Cardiac septum (tissue), 1 donor: ENCODE data around the gene ATP8A2. TPM values are rescaled to one million over a fixed set of nuclear protein-coding genes. Genes with fewer than 3 reads are reported as not detected.
"Not testable (repeated sequence)": the region's sequence is repeated elsewhere in the genome, so short reads cannot be mapped to it uniquely, and the experiment has no call there.

Experiments used
- DNase-seq: peaks from one replicate; pipeline ENCODE4 v3.0.0-alpha.2; 2020; ENCODE audit warnings: low spot score
- intact Hi-C: fragments of 100-400 bp; cut with DNase I; formaldehyde crosslinking; loops from one replicate; pipeline ENCODE4 v1.14.0; 2022
- total RNA-seq: library from RNA; stranded (reverse); fragmentation: NEBNext Ultra II Directional; extraction: Animal tissue kit (Norgen Biotek cat#: 25700); gene quantifications from one replicate; pipeline ENCODE4 v1.2.1, GENCODE V29; 2021
- donor health status: DM: no; HTN: no; CAD: no.

Gene ATP8A2
- total RNA-seq, 1 donor from 2014 or later: 0.08 TPM

- intact Hi-C loops: no loop called here
- DNase-seq: no peak
These were observed 680.6 kb downstream of the ATP8A2 start for GRCh38 chr13:26052337-26052736.

- intact Hi-C loops: no loop called here
- no peak for DNase-seq
These were observed 681.7 kb downstream of the ATP8A2 start for GRCh38 chr13:26053418-26053980.

DNA sequence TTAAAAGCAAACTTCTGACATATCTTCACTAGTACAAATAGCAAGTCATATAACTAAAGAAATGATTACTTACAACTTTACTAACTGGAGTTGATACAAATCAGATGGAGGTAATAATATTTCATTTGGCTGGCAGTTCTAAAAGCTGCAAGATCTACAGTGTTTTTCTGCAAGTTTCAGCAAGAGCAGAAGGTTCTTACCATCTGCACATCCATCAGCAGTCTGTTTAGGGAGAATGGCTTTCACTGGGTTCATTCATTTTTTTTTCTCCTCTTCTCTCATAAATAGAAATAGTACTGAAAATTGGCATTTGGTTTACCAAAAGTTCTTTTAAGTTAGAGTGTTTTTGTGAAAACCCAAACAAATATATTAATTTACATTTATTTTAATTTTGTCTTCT is 683.1 kb downstream of the ATP8A2 start:
- intact Hi-C loops: no loop called here
- DNase-seq: no peak

DNA sequence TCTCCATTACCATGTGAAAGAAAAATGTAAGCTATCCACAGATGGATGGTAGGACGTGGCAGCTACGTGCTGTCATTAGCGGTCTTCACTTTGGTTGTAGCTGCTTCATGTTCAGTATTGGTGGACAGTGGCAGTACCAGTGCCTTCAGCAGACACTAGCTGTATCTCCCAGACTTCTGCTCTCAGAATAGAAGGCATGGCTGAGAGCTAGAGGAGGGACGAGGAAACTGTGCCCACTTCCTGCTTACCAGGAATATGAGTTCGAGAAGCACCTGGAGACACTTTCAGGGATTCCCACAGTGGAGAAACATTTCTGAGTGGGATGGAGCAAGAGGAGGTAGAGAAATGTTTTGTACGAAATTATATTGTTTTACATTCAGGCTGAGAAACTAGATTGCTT is 686.9 kb downstream of the ATP8A2 start:
- intact Hi-C loops: no loop called here
- no peak for DNase-seq

- no peak for DNase-seq
- intact Hi-C loops: loop anchor here (5.0 kb wide), 1 partner anchor 233 kb away; no protein-coding TSS in a partner anchor
These were observed 688.6 kb downstream of the ATP8A2 start for GRCh38 chr13:26060357-26060756.

DNA sequence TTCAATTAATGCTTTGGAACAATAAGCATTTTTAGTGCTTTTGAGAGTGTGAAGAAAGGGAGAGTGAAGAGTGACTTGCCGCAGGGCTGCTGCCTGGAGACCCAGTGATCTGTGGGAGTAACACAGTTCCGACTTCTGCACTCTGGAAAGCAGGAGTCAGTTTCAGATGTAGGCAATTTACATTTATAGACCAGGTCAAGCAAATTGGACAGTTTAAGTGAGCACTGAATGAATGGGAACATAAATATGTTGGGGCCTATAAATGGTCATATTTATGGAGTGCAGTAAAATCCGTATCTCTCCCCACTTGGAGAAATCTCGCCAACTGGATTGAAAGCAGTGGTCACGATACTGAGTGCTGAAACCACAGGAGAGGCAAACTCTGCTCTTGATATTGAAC is 689.5 kb downstream of the ATP8A2 start:
- intact Hi-C loops: loop anchor here (5.0 kb wide), 1 partner anchor 234 kb away; no protein-coding TSS in a partner anchor
- DNase-seq: no peak

DNA sequence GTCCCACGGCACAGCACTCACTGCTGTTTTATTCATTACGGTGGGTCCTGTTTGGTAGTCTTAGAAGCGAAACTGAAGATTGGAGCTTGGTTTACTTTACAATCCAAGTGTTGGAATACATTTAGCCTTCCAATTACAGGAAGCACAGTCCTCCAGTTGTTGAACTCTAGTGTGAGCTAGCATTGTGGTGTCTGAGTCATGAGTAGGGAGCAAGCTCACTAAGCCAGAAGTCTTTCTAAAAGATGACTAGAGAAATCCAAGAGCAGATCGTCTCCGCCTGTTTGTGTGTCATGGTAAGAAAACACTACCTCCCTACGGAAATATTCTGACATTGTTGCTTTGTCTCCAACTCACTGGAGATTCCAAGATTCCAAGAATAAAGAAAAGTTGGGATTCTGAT is 690.2 kb downstream of the ATP8A2 start:
- no peak for DNase-seq
- intact Hi-C loops: loop anchor here (2.0 to 5.0 kb wide), 2 partner anchors 235 to 487 kb away; no protein-coding TSS in a partner anchor

GRCh38 chr13:26062853-26063444 is 691.2 kb downstream of the ATP8A2 start:
- no peak for DNase-seq

GRCh38 chr13:26066492-26066891 is 694.7 kb downstream of the ATP8A2 start:
- intact Hi-C loops, DNase-seq: not testable (repeated sequence)

More at GRCh38 chr13:26062853-26063444, 691.2 kb downstream of the ATP8A2 start:
- intact Hi-C loops: loop anchor here (2.0 to 5.0 kb wide), 2 partner anchors 236 to 488 kb away; no protein-coding TSS in a partner anchor

DNA sequence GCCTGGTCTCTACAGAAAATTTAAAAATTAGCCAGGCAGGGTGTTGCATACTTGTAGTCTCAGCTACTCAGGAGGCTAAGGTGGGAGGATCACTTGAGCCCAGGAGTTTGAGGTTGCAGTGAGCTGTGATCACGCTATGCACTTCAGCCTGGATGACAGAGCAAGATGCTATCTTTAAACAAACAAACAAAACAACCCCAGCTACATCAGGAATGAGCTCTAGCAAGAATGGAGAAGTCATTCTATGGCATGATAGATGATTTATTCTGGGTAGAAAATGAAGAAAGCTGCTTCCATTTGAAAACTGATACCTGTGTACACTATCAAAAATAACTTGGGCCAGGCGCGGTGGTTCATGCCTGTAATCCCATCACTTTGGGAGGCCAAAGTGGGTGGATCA is 695.8 kb downstream of the ATP8A2 start:
- intact Hi-C loops: no loop called here
- DNase-seq: no peak

- intact Hi-C loops, DNase-seq: not testable (repeated sequence)
These were observed 696.6 kb downstream of the ATP8A2 start for GRCh38 chr13:26068372-26068771.

DNA sequence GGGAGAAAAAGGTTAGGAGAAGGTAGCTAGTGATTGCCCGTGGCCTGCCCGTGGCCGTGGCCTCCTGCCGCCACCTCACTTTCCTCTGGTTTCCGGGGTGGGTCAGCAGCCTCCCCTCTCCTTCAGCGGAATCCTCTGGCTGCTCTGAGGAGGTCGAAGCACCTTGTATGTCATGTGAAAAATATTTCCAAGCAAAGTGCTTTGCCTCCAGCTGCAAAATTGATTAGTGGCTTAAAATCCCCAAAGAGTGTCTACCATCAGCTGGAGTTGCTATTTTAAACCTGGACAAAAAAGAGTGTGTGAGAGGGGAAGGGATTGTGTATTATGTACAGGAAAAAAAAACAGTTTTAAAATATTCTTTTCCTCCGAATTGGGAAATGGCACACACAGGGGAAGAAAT is 697.9 kb downstream of the ATP8A2 start:
- DNase-seq, intact Hi-C loops: not testable (repeated sequence)

GRCh38 chr13:26071691-26072090 is 699.9 kb downstream of the ATP8A2 start:
- intact Hi-C loops: no loop called here
- no peak for DNase-seq

DNA sequence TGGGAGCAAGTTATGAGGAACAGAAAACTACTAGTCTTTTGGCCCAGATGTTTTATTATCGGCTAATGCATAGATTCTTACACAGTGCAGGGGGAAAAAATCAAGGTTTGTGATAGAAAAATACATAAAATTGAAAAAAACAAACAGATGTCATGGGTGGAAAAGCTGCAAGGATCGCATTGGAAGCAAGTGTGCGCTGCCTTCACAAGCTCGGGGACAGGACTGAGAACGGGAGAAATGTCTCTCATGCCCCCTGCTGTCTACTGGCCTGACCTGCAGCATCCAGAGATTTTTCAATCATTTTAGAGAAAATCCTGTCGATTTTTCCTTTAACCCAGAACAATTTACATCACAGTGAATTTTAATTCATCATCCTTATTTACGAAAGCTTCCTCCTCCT is 700.6 kb downstream of the ATP8A2 start:
- intact Hi-C loops: not testable (repeated sequence)

GRCh38 chr13:26074706-26075105 is 702.9 kb downstream of the ATP8A2 start:
- intact Hi-C loops: no loop called here
- no peak for DNase-seq

More for the DNA sequence above, 700.6 kb downstream of the ATP8A2 start:
- DNase-seq: not testable (repeated sequence)

Other genes starting within 250 kb of the ATP8A2 start
- not detected for gene AMER2, start 199.7 kb upstream of the ATP8A2 start, total RNA-seq
- gene MTMR6, start 84.5 kb upstream of the ATP8A2 start, total RNA-seq: 16.1 TPM
- gene NUP58, start 70.3 kb upstream of the ATP8A2 start, total RNA-seq: 28.9 TPM